Embryonic facial prominence (tissue), 1 donor: ENCODE measurements around the gene GRIP1.

Experiments used
- DNase-seq: peaks from one replicate; pipeline ENCODE4 v3.0.0-alpha.2; 2016; ENCODE audit errors: extremely low spot score

GRIP1 gene

GRCh38 chr12:66387117-66387516, 291.8 kb downstream of the GRIP1 start:
- DNase-seq, result no peak

DNA sequence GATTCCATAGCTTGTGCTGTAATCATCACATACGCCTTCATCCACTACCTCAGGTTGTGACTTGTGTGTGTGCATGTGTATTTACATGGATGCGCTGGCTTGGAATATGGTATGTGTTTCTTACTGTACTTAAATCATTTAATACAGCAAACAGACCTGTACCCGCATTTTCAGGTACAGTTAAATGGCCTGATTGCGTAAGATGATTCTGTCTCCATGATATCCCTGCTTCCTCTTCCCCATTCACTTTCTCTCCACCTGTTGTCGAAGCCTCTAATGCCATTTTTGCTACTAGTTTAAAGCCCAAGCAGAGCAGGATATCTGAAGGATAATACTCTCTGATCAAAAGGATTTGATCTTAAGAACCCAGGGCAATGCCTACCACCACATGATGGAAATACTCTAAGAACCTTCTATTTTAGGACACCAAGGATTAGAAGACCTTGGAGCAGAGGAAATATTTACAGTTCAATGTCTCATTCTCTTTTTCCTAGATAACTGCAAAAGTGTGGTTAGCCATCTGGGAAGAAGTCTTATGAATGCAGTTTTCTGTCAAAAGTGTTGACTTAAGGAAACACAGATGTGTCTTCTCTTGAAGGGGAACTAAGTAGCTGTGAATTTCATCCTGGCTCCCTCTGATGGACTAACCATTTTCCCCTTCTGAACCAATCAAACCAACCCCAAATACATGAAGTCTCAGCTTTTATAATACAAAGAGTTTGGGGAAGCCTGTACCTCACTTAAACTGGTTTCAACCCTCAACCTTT, 297.9 kb downstream of the GRIP1 start:
- DNase-seq, result no peak

DNA sequence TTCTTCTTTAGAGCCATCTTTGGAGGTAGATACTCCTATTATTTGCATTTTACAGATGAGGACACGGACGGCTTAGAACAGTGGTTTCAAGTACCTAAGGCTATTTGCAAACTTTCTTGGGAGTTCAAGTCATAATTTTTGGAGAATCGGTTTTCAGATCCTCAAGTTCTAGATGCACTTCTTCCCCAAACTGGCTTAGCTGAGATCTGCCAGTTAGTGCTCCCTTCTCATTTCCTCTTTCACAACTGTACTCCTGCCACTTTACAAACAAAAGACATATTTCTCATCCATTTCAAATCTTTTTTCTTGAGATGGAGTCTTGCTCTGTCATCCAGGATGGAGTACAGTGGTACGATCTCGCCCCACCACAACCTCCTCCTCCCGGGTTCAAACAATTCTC, 299.3 kb downstream of the GRIP1 start:
- no peak for DNase-seq

DNA sequence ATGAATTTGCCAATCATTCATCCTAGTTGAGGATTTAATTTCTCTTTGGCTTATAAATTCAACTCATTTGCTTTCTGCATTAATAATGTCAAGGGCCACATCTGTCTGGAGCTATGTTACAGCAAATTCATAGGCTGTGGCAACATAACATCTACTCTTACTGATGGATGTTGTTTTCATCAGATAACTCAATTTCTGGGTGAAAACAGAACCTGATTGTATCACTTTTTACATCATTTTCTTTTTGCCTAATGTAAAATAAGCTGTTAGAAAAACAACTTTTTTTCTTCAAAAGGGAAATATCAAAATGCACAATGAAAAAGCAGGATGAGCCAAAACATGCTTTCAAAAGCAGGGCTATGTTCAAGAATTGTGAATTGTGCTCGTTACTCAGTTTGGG, 303.3 kb downstream of the GRIP1 start:
- DNase-seq, result no peak

DNA sequence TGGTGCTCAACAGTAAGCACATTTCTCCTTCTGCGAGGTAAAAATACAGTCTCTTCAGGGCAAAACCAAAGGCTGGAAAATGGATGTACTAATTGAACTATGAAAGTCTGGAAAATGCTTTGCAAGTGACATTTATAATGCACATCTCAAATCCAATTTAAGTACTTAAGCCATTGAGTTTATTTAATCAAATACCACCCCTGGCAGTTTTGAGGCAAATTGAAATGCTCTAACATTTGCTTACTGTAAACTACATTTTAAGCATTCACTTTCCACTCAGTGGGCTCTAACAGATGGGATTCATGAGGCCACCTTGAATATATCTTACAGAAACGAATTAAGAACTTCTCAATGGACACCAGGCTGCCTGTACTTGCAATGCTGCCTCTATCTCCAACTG, 306.9 kb downstream of the GRIP1 start:
- DNase-seq, result no peak

GRCh38 chr12:66367015-66367667, 311.7 kb downstream of the GRIP1 start:
- DNase-seq, result no peak

DNA sequence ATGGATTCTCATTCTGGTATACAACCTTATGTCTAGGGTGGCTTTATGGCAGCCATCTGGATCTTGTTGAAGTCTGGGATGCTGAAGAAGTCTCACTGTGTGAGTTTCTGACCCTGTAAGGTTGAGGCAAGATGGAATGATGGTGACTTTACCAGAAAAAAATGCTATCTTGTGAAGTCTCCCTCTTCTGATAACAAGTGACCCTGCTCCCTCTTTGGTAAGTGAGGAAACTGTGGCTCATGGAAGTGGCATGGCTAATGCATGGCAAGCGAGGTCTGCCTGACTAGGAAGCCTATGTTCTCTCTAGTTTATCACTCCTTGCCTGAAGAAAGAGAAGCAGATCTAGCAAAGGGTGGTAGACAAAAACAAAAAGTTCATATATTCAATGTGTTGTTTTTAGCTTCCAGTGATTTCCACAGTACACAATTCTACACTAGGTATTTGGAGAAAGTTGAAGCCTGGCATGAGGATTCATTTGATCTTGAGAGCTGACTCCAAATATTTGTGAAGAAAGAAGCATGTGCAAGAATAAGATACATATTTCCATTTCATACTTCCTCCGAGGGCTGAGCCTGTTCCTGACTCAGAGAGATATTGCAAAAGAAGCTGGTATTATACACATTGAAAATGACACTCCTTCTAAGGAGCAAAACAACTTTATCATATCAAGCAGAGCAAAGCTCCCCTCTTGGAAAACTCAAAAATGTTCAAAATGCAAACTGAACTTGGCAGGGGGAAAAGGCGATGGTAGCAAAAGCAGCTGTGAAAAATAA, 313.0 kb downstream of the GRIP1 start:
- DNase-seq, result no peak

DNA sequence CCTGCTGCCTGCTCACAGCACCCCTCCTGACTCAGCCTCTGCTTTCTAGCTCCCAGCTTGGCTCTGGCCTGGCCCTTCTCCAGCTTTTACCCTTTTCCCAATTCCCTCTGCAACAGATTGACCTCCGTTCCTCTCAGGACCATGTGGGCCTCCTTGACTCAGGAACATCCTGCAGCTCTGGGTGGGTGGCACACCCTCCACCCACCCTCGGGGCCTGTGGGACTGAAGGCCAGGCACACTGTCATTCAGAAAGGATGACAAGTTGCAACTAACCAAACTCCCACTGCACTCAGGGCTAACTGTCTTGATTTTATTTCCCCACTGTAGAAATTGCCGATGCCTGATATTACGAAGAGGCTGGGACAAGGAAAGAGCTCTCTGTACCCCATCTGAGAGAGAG, 317.2 kb downstream of the GRIP1 start:
- no peak for DNase-seq

GRCh38 chr12:66359300-66359699, 319.6 kb downstream of the GRIP1 start:
- DNase-seq, result no peak

DNA sequence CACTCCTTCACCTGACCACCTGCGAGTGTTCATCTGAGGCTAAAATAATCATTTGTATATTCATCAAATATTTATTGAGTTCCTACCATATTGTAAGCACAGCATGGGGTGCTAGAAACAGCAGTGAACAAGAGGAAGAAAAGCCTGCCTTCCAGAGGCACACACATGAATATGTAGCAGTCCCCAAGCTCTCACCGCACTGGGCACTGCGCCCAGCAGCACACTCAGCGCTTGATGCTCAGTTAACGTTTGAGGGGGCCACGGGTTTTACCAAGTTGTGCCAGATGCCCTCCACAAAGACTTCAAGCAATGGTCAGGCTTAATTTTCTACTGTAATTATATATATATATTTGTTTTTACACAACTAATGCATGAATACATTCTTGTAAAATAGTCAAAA, 324.6 kb downstream of the GRIP1 start:
- DNase-seq, result no peak

- DNase-seq, result no peak
Observed at GRCh38 chr12:66352899-66353298, 326.0 kb downstream of the GRIP1 start.

GRCh38 chr12:66352197-66352596, 326.7 kb downstream of the GRIP1 start:
- DNase-seq, result no peak

- DNase-seq, result no peak
Observed at GRCh38 chr12:66351301-66351700, 327.6 kb downstream of the GRIP1 start.

GRCh38 chr12:66345956-66346355, 332.9 kb downstream of the GRIP1 start:
- no peak for DNase-seq

GRCh38 chr12:66345212-66345611, 333.7 kb downstream of the GRIP1 start:
- no peak for DNase-seq

DNA sequence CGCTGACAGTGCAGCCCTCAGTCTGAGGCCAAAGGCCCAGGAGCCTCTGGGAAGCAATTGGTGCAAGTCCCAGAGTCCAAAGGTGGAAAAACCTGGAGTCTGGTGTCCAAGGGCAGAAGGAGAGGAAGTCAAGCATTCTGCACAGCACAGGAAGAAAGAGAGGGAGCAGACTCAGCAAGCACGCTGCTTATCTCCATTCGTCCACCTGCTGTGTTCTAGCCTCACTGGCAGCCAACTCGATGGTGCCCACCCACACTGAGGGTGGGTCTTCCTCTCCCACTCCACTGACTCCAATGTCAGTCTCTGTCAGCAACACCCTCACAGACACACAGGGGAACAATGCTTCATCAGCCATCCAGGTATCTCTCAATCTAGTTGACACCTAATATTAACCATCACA, 337.8 kb downstream of the GRIP1 start:
- no peak for DNase-seq

- no peak for DNase-seq
Observed at GRCh38 chr12:66340131-66340530, 338.7 kb downstream of the GRIP1 start.

DNA sequence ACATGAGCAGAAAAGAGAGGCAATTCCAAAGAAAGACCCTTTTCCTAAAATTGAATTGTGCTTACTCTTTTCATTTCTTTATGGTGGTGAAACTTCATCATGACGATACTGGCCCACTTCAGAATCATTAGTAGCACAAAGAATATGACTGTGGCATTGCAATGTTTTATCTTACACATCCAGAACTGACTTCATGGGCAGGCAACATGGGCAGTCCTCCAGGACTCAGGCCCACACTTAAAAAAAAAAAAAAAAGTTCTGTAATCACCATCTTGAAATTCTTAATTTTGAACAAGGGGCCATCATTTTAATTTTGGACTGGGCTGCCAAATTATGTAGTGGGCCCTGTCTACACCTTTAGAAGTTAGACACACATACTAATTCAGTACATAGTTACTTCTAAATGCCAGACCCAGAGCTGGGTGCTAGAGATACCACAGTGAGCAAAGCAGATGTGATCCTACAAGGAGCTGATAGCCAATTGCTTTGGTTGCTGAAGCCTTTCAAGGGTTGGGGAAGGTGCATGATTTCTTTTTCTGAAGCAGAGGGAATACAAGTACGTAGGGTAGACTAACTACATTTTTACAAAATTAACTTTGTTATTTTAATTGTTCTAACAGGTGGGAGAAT, 341.4 kb downstream of the GRIP1 start:
- DNase-seq, result no peak

- no peak for DNase-seq
Observed at GRCh38 chr12:66335746-66336145, 343.1 kb downstream of the GRIP1 start.

DNA sequence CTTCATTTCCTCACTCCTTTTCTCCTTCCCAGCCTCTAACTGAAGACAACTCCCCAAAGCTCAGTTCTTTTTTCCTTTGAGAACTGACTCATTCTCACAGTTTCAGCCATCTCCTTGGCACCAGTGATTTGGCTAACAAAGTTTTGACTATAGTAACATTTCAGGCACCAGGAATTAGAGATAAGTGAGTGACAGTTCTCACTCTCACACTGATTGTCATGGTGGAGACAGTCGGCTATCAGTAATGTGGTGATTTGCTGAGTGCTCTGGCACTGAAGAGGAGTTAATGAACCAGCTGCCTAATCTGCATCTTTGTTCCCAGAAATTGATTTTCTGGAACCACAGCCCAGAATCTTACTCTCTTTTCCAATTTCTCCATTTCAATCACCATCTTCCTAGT, 347.1 kb downstream of the GRIP1 start:
- no peak for DNase-seq

DNA sequence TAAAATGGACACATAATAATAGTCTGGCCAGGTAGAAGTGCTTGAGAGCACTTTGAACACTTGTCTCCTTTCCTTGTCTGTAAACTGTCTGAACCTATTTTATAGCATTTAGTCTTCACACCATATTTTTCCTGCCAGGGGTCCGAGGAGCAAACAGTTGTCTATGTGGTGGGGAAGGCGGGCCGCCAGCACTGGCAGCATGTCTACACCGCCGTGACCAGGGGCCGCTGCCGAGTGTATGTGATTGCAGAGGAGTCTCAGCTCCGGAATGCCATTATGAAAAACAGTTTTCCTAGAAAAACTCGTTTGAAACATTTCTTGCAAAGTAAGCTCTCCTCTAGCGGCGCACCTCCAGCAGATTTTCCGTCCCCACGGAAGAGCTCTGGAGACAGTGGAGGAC, 347.9 kb downstream of the GRIP1 start:
- no peak for DNase-seq

DNA sequence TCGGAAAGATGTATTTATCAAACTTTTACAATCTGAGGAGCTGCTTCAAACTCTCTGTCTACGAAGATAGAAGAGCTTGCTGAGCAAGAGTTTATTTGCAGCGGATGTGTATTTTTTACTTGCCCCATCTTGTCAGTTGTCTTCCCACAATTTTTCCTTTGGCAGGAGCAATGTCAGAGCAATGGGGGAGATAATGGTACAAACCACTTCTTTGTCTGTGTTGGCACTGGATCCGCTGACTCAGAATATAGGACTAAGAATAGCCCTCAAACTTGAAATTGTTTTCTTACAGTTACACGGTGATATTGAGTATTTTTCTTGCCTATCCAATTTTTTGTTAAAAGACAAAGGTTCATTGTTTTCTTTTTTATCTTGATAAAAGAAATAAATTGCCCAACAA, 348.9 kb downstream of the GRIP1 start:
- DNase-seq, result no peak
